Psoas muscle (tissue), 8 donors: Measurements from ENCODE around the gene RBM47. TPM values are rescaled to one million over a fixed set of nuclear protein-coding genes. Genes with fewer than 3 reads are reported as not detected.

Experiments
- ATAC-seq, 4 donors: fragments of 200-7000 bp; cut with Tn5 transposase; one replicate each; pipeline ENCODE4 v1.9.1; 2020; ENCODE audit warnings: moderate library complexity in 3 of 4, mild to moderate bottlenecking in 2 of 4
- DNase-seq, 2 donors: peaks; one replicate each; pipeline ENCODE4 v3.0.0-alpha.2; 2020
- H3K27ac ChIP-seq: fragments of 200-600 bp; one replicate; pipeline ENCODE4 v1.8.0; 2022
- H3K27me3 ChIP-seq, 3 donors: fragments of 200-600 bp in 1 of 3; one replicate each; pipeline versions ENCODE4 v1.6.1 to v1.8.0; 2013 to 2022; ENCODE audit warnings: low read length in 2 of 3, mild to moderate bottlenecking in 2 of 3, moderate library complexity in 1 of 3; ENCODE audit not compliant: insufficient read depth in 3 of 3
- H3K36me3 ChIP-seq, 2 donors: fragments of 200-600 bp in 1 of 2; one replicate each; pipeline versions ENCODE4 v1.6.1 to v1.8.0; 2013 to 2022; ENCODE audit warnings: low read depth in 1 of 2, mild to moderate bottlenecking in 1 of 2, moderate library complexity in 1 of 2; ENCODE audit not compliant: insufficient read depth in 1 of 2
- H3K4me1 ChIP-seq: fragments of 200-600 bp; one replicate; pipeline ENCODE4 v1.8.0; 2022
- H3K4me3 ChIP-seq: fragments of 200-600 bp; one replicate; pipeline ENCODE4 v1.8.0; 2022; ENCODE audit warnings: mild to moderate bottlenecking
- H3K9me3 ChIP-seq: fragments of 200-600 bp; one replicate; pipeline ENCODE4 v1.8.0; 2022
- CTCF ChIP-seq: fragments of 200-600 bp; IDR thresholded peaks from one replicate; pipeline ENCODE4 v1.8.0; 2022; ENCODE audit warnings: antibody characterized with exemption
- WGBS, 3 donors: extraction: QIAGEN DNeasy Blood & Tissue Kit; methylation state at CpG; one replicate each; pipeline versions ENCODE4 v1.1.6 to v1.1.7; 2013; 5-methylcytosine and 5-hydroxymethylcytosine counted together
- intact Hi-C, 2 donors: fragments of 100-400 bp; cut with DNase I; formaldehyde crosslinking; loops; one replicate each; pipeline versions ENCODE4 v1.11.0 to v1.14.2; 2022
- polyA plus RNA-seq, 3 donors: library from polyadenylated mRNA; stranded (reverse); fragments of 200-250 nt; gene quantifications; one replicate each; pipeline ENCODE4 v1.2.3, GENCODE V29; 2013
- total RNA-seq, 4 donors: library from RNA; stranded (reverse); fragmentation: NEBNext Ultra II Directional in 2 of 4; extraction: Animal tissue kit (Norgen Biotek cat#: 25700) in 2 of 4; gene quantifications; one replicate each; pipeline versions ENCODE4 v1.2.1 to v1.2.4, GENCODE V29; 2021 to 2023
- donor health status: healthy with polysubstance abuse.
- donor health status: DM: no; HTN: no; CAD: no; lungs with moderate emphysema.
- donor health status: Bipolar disorder and iron deficiency.
- donor health status: healthy.
- donor health status: DM: yes; HTN: yes; CAD: no.
- donor health status: DM: no; HTN: no; CAD: no.
- donor health status: DM: no; HTN: no; CAD: no.
- donor health status: DM: yes; HTN: yes; CAD: no.

The RBM47 gene
- total and polyA plus RNA-seq, 7 donors: 0.17 to 2.3 (median 1.2) TPM

DNA sequence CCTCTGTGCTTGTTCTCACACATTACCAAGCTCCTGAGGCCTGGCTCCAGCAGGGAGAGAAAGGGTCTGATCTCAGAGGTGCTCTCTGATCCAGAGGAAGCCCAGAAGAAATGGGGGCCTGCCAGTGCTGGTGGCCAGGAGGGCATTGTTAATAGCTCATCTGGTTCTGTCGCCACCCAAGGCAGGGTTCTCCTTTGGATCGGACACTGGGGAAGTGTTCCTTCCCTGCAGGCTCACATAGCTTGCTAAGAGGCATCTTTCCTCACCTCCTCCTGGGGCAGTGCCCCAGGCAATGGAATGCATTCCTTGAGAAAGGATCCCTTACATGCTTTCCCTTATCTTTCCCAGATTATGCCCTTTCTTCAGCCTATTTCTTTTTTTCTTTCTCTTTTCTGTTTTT, 53.8 kb downstream of the RBM47 start:
- DNase-seq: no peak
- Histone ChIP-seq H3K4me3 (no peak overlapping the region), H3K27ac (no peak overlapping the region), H3K9me3 (no peaks in the 10 kb centered on the region), H3K4me1 (no peaks in the 10 kb centered on the region), H3K36me3 (no peaks in the 10 kb centered on the region), H3K27me3 (no peaks in the 10 kb centered on the region)
- no peak for TF ChIP-seq CTCF
- no peak for ATAC-seq
- WGBS, 3 donors: 80 to 87% (median 82%) methylated on average over 2 of the region's 2 CpGs
- intact Hi-C loops: no loop called here

GRCh38 chr4:40573593-40574311, 55.9 kb downstream of the RBM47 start:
- intact Hi-C loops: no loop called here
- no peak for ATAC-seq
- no peaks in the 10 kb centered on the region for H3K4me1 ChIP-seq

GRCh38 chr4:40572692-40573310, 56.9 kb downstream of the RBM47 start:
- Histone ChIP-seq H3K27ac (no peak overlapping the region), H3K9me3 (no peaks in the 10 kb centered on the region), H3K4me1 (no peaks in the 10 kb centered on the region), H3K27me3 (no peaks in the 10 kb centered on the region), H3K4me3 (no peak overlapping the region), H3K36me3 (no peaks in the 10 kb centered on the region)
- TF ChIP-seq CTCF: no peak
- ATAC-seq (no peak), DNase-seq (no peak)
- intact Hi-C loops: no loop called here
- WGBS, 3 donors: 94 to 96% (median 95%) methylated on average over 7 of the region's 7 CpGs

More at GRCh38 chr4:40573593-40574311, 55.9 kb downstream of the RBM47 start:
- Histone ChIP-seq H3K27ac (no peak overlapping the region), H3K36me3 (no peaks in the 10 kb centered on the region), H3K27me3 (no peaks in the 10 kb centered on the region), H3K9me3 (no peaks in the 10 kb centered on the region), H3K4me3 (no peak overlapping the region)
- no peak for TF ChIP-seq CTCF
- 53 to 57% (median 56%) methylated on average over 6 of the region's 6 CpGs for WGBS, 3 donors
- no peak for DNase-seq

- ATAC-seq (no peak), DNase-seq (no peak)
- no peak for TF ChIP-seq CTCF
- intact Hi-C loops: no loop called here
- no peaks in the 10 kb centered on the region for H3K9me3 ChIP-seq
- H3K36me3 ChIP-seq: no peaks in the 10 kb centered on the region
- H3K27ac ChIP-seq: no peak overlapping the region
- H3K27me3 ChIP-seq: no peaks in the 10 kb centered on the region
- no peak overlapping the region for H3K4me3 ChIP-seq
- no peaks in the 10 kb centered on the region for H3K4me1 ChIP-seq
Measured at GRCh38 chr4:40571208-40571607, 58.5 kb downstream of the RBM47 start.
